ENCODE data around the gene ZBED5.
A peak's percentile ranks its signal among the peaks of the same experiment; 100 is the strongest.

ZBED5 gene

DNA sequence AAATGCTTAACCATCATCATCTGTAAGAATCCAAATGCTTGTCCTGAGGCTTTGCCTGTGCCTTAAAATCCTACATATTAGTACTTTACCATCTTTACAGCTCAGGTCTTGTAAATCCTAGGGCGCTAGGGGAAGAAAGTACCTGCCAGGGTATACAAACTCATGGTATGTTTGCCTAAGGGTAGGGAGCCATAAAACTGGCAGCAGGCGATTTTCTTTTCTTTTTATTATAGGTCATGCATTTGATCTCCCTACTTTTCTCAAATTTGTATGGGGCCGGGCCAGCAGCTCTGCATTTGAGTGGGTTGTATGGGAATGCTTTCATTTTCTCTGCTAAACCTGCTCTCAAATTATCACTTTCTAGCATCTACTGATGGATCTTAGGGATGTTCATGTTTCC, 24.0 kb upstream of the ZBED5 start:
- DNase-seq (ENCODE audit: low read depth in 1 of 2, low spot score in 1 of 2), result no peak

DNA sequence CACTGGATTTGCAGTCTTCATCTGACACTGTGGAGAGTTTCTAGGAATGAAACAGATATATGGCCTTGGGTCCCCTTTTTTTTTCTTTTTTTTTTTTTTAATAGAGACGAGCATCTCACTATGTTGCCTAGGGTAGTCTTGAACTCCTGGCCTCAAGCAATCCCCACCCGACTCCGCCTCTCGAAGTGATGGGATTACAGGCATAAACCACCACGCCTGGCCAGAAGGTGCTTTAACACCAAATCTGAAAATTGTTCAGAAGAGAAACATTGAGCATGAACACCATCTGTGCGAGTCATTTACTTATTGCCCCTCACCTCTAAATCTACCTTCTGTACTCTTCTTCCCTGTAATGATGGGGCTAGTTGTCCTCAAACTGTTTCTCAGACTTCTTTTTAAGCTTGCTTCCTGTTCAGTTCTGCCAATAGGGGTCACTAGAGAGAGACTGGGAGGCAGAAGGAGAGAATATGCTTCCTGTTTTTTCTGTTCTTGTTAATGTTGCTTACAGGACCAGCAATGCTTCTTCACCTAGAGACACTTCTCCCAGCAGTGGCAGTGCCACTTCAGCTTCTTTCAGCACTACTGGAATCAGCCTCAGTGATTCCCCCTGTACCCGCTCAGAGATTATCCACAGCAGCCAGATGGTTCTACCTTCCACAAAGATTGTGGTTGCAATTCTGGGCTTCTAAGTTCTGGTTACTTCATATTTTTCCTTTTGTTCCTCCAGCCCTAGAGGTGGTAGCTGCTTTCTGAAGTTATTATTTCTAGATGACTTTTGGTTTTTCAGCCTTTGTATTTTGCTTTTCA, 20.8 kb upstream of the ZBED5 start:
- no peak for DNase-seq (ENCODE audit: low read depth in 1 of 2, low spot score in 1 of 2)

DNA sequence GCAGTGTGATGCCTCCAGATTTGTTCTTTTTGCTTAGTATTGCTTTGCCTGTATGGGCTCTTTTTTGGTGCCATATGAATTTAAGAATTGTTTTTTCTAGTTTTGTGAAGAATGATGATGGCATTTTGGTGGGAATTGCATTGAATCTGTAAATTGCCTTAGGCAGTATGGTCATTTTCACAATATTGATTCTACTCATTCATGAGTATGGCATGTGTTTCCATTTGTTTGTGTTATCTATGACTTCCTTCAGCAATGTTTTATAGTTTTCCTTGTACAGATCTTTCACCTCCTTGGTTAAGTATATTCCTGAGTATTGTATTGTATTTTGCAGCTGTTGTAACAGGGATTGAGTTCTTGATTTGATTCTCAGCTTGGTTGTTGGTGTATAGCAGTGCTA, 18.3 kb upstream of the ZBED5 start:
- DNase-seq (ENCODE audit: low read depth in 1 of 2, low spot score in 1 of 2), result no peak

DNA sequence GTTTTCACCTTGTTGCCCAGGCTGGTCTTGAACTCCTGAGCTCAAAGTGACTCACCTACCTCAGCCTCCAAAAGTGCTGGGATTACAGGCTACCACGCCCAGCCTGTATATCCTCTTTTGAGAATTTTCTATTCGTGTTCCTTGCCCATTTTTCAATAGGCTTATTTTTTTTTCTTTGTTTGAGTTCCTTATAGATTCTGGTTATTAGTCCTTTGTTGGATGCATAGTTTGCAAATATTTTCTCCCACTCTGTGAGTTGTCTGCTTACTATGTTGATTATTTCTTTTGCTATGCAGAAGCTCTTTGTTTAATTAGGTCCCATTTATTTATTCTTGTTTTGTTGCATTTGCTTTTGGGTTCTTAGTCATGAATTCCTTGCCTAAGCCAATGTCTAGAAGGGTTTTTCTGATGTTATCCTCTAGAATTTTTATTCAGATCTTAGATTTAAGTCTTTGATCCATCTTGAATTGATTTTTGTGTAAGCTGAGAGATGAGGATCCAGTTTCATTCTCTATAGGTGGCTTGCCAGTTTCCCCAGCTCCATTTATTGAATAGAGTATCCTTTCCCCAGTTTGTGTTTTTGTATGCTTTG, 17.7 kb upstream of the ZBED5 start:
- no peak for DNase-seq (ENCODE audit: low read depth in 1 of 2, low spot score in 1 of 2)

DNA sequence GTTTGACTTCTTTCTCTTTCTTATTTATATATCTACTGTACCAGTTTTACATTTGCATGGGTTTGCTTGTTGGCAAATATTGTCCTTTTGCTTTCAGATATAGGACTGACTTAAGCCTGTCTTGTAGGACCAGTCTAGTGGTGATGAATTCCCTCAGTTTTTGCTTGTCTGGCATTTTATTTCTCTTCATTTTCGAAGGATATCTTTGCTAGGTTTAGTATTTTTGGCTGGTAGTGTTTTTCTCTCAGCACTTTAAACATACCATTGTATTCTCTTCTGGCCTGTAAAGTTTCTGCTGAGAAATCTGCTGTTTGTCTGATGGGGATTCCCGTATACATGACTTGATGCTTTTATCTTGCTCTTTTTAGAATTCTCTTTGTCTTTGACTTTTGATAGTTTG, 14.2 kb upstream of the ZBED5 start:
- DNase-seq (ENCODE audit: low read depth in 1 of 2, low spot score in 1 of 2), result no peak

DNA sequence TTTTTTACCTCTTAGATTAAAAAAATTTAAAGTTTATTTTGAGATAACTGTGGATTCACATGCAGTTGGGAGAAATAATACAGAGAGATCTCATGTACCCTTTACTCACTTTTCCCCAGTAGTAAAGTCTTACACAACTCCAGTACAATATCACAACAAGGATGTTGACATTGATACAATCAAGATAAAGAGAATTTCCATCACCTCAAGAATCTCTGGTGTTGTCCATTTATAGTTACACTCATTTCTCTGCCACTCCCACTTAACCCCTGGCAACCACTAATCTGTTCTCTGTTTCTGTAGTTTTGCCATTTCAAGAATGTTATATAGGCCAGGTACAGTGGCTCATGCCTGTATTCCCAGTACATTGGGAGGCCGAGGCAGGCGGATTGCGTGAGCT, 10.5 kb upstream of the ZBED5 start:
- DNase-seq (ENCODE audit: low read depth in 1 of 2, low spot score in 1 of 2), result no peak

DNA sequence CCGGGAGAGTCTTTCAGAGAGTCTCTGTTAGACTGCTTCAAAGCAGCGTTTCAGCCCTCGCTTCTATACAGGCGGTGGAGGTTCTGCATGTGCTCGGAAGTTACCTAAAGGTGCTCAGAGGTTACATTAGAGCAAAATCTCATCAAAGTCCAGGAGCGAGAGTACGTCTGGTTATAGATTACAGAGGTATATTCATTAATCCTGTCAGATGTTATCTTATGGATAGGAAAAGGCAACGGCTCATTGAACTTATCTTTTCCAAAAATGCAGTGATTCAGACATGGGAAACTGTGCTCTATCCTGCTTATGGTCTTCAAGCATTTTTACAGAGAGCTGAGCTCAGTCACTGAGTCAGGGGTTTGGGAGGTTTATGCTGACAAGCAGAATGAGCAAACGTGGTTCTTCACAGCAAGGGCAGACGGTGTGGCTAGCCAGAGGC, 9.1 kb upstream of the ZBED5 start:
- DNase-seq (ENCODE audit: low read depth in 1 of 2, low spot score in 1 of 2), result no peak

DNA sequence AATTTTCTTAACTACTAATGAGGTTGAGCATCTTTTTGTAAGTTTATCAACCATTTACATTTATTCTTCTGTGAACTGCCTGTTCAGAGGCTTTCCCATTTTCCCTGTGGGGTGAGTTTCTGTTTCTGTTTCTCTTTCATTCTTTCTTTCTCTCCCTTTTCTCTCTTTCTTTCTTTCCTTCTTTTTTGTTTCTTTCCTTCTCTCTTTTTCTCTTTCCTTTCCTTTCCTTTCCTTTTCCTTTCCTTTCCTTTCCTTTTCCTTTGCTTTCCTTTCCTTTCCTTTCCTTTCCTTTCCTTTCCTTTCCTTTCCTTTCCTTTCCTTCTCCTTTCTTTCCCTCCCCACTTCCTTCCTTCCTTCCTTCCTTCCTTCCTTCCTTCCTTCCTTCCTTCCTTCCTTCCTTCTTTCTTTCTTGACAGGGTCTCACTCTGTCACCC, 8.0 kb upstream of the ZBED5 start:
- DNase-seq (ENCODE audit: low read depth in 1 of 2, low spot score in 1 of 2), result no peak

DNA sequence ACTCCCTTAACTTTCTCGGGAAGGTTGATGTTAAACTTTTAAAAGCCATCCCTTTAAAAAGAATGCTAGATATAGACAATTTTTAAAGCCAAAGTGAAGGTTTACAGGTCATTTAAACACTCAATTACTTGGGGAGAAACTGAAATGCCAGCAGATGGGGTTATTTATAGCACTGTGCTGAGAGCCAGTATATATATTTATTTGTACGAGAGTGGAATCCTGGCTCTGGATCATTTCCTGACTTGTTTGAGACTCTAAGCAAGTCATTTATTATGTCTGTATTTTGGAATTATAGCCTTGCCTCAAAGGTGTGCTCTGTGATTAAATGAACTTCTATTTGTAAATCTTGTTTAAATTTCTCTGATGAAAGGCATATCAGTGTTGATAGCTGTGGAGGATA, 6.8 kb upstream of the ZBED5 start:
- no peak for DNase-seq (ENCODE audit: low read depth in 1 of 2, low spot score in 1 of 2)

DNA sequence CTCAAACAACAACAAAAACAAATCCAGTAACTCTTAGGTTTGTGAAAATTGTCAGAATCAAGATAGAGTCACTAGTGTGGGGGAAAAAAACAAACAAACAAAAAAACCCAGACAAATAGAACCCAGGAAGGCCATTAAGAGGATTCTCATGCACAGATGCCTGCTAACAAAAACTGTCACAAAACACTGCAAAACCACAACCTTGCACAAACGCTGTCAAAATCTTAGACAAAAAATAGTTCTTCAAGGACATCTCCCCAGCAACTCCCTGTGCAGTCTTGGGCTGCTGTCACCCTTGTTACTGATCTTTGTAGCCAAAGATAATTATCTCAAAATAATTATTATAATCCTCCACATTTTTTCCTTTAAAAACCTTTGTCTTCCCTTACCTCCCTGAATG, 4.6 kb upstream of the ZBED5 start:
- DNase-seq (ENCODE audit: low read depth in 1 of 2, low spot score in 1 of 2), result no peak

DNA sequence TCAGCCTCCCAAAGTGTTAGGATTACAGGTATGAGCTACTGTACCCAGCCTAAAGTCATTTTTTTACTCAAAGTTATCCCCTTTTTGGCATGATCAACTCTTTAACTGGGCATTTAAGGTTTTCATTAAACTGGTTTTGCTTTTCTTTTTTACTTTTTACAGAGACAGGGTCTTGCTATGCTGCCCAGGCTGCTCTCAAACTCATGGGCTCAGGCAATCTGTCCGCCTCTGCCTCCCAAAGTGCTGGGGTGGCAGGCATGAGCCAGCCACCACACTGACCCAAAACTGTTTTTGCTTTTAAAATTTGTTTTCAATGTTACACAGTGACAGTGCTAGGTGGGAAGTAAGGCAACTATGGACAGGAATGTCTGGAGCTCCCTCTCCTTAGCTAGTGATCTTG, 3.9 kb upstream of the ZBED5 start:
- DNase-seq (ENCODE audit: low read depth in 1 of 2, low spot score in 1 of 2), result no peak

DNA sequence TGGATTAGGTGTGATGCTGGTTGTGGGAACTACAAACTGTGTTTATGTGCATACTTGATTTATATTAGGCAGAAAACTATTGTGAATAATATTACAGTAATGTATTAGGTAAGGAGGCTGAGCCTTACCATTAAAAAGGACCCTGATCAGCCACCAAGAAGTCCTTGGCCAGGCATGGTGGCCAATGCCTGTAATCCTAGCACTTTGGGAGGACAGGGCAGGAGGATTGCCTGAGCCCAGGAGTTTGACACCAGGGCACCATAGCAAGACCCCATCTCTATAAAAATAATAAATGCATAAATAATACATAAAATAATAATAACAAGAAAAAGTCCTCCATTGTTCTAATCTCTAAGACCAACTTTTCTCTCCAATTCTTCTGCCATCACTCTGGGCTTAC, 3.2 kb upstream of the ZBED5 start:
- no peak for DNase-seq (ENCODE audit: low read depth in 1 of 2, low spot score in 1 of 2)

DNA sequence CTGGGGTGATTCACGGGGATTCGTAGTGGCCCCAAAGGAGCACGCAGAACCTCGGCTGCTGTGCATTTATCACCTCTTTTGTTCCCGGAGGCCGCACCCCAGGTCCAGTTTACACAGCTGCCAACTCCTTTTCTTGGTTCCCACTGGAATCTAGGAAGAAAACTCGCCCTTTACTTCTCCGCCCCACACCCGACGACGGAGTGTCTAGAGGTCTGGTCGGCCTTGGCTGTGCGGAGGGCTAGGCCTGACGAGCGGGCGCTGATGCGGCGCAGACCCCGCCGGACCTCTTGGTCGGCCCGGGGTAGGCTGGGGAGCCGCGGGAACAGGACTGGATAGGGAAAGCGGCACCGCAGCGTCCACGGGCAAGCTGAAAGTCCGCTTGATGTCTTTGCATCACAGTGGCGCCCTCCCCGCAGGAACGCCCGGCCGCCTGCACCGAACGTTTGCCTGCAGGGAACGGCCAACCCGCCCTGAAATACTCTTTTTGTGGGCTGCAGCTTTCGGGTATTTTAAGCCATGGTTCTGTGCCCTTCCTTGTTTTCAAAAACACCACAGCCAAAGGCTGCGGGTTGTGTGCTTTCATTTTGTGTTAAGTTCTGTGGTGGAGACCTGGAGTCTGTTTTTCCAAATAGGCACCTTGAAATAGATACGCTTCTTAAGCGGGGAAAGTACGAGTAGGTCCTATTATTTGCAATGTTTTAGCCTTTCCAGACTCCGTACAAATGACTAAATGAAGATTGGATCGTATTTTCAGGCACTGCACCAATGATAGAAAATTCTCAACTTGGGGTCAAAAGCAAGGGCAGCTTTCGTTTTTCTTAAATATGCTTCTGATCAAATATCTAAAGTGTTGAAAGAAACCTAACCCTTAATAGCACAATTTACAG, 829 bp upstream of the ZBED5 start:
- peak in 1 of 2 donors; percentile 21 for DNase-seq (ENCODE audit: low read depth in 1 of 2, low spot score in 1 of 2)

DNA sequence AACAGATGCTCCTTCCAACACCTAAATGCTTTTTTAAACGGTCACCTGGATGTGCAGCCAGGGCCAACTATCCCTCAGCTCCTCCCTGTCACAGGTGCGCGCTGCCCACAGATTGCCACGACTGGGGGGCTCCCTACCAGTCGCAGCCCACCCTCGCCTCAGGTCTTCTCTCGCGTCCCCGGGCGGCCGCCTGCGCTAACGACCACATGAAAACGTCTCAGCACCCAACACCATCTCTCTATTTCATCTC, 469 bp downstream of the ZBED5 start:
- DNase-seq (ENCODE audit: low read depth in 1 of 2, low spot score in 1 of 2), result peak in 1 of 2 donors; percentile 9

DNA sequence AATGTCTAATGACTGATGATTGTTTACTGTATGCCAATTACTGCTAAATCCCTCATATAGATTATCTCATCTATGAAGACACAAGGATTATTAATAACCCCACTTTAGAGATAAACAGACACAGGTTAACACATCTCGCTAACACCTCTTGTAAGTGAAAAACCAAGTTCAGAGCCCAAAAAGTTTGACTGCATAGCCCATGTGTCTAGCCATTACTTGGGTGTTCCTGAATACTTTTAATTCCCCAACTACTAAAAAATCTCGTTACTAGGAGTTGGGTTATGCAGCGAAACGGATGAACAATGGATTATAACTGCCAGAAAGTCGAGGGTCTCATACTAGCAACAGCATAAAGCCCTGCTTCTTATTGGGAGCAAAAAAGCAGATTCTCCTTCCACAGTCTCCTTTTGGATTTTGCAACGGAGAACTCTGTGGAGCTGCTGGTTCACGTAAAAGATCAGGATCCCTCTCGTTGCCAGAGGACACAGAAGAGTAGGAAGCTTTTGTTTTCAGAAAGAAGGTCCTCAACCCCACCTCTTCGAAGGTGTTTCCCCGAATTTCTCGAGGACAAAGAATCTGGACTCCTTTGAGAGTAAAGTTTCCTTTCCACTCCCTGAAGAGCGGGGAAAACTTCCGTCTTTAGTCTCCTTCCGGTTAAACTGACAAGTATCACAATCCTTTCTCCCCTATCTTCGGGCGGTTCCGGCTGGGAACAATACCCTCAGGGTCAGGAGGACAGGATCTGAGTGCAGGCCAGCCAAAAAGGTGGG, 979 bp downstream of the ZBED5 start:
- no peak for DNase-seq (ENCODE audit: low read depth in 1 of 2, low spot score in 1 of 2)

DNA sequence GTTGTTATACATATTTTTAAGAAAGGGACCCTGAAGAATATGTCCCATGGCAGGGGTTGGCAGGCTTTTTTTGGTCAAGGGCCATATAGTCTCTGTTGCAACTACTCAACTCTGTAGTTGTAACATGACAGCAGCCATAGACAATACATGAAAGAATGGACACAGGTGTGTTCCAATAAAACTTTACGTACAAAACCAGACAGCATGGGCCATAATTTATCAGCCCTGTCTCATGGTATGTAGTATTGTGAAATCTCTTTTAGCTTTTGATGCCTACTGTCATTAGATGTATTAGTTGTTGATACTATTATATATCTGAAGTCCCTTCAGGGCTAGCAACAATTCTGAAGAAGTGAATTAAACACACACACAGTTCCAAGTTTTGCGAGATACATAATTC, 2.6 kb downstream of the ZBED5 start:
- no peak for DNase-seq (ENCODE audit: low read depth in 1 of 2, low spot score in 1 of 2)

DNA sequence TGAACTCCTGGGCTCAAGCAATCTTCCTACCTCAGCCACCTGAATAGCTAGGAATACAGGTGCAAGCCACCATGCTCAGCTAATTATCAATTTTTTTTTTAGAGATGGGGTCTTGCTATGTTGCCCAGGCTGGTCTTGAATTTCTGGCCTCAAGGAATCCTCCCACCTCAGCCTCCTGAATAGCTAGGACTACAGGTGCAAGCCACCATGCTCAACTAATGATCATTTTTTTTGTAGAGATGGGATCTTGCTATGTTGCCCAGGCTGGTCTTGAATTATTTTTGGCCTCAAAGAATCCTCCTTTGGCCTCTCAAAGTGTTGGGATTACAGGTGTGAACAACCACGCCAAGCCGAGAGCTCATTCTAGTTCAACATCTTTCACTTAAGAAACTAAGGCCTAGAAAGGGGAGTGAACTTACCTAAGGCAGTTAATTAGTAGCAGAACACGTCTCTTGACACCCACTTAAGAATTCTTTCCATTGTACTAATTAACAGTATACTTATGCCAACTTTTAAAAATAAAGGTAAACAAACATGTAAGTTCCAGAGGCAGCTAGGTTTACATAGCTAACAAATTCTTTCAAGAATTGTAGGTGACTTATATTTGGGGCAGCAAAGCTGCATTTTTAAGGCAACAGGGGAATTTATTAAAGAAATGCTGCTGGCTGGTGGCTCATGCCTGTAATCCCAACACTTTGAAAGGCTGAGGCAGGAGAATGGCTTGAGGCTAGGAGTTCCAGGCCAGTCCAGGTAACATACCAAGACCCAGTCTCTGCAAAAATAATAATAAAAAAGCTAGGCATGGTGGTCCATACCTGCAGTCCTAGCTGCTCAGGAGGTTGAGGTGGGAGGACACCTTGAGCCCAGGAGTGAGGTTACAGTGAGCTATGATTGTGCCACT, 9.6 kb downstream of the ZBED5 start:
- no peak for DNase-seq (ENCODE audit: low read depth in 1 of 2, low spot score in 1 of 2)

DNA sequence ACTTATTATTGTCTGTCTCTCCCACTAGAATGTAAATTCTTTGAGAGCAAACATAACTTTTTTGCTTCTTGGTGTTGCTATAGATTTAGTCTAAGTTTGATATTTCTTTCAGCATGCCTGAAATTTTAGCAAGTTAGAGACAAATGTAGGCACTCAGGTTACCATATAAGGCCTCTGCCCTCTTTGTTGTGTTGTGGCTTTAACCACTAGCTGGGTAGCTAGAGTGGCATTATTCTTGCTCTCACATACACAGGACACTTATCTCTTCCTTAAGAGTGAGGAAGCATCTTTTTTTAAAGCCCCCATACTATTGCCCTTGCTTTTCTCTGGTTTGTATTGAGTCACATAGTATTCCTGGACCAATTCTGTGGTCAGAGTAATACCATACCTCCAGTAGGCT, 11.2 kb downstream of the ZBED5 start:
- no peak for DNase-seq (ENCODE audit: low read depth in 1 of 2, low spot score in 1 of 2)

DNA sequence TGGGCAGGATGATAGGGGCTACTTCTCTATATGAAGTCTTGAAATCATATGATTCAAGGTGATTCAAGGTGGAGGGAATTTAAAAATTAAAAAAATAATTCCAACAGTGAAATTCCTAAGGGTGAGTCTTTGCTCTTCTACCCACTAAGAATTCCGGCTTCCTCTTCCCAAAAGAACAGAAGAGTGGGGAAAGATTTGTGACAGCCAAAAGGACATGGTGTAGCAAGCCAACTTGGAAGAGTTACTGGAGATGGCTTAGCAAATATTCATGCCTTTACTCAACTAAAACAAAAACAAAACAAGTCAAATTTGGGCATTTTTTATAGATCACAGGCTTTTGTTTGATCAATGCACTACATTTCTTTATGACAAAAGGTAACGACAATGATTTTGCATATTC, 12.3 kb downstream of the ZBED5 start:
- no peak for DNase-seq (ENCODE audit: low read depth in 1 of 2, low spot score in 1 of 2)

DNA sequence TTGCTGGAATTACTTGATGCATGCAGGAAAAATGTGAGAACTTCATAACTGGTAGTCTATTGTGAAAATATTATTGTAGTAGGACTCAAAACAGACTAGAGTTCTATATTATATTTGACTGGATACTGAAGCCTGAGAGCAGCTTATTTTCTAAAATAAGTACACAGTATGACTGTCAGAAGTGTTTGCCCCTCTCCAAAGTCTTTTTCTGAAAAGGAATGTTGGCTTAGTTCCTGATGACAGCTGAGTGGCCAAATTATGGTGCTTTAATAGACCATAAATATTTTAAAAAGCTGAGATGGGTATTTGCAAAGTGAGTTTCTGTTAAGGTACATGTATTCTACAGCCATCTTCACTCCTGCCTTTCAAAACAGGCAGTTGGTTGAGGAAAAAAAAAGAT, 13.1 kb downstream of the ZBED5 start:
- DNase-seq (ENCODE audit: low read depth in 1 of 2, low spot score in 1 of 2), result no peak

DNA sequence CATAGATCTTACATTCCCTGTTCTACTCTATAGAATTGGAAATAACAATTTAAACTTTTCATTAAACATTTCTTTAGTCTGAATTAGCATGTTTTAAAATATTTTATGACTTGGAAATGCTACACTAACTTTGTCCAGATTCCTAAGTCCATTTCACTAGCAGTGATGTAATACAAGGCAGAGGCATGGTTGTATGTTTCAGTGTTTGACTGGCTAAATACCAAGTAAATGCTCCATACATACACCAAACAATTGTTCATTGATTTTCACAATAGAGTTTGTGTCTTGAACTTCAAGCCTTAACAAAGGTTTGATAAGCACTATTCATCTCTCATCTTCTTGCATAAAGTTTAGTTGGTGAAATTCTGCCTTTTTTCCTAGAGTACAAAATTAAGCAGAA, 13.5 kb downstream of the ZBED5 start:
- DNase-seq (ENCODE audit: low read depth in 1 of 2, low spot score in 1 of 2), result no peak
